ENCODE results near the gene SCAANT1. TPM values are rescaled to one million over a fixed set of nuclear protein-coding genes. Genes with fewer than 3 reads are reported as not detected.

Gene SCAANT1
- total RNA-seq, 1 donor from 2014 or later = not detected

Other genes with a start within 250 kb of the SCAANT1 start
- gene C3orf49, start 93.1 kb downstream of the SCAANT1 start, total RNA-seq = not detected in 2 replicates
- 106 and 109 TPM in 2 replicates for gene THOC7, start 48.6 kb downstream of the SCAANT1 start, total RNA-seq
- gene ATXN7, start 48.5 kb downstream of the SCAANT1 start, total RNA-seq = 37.8 and 39.6 TPM in 2 replicates
- 141 and 146 TPM in 2 replicates for gene PSMD6, start 111.1 kb upstream of the SCAANT1 start, total RNA-seq